OCI-LY1 (cell line): Measurements from ENCODE around the gene PDE1A.

Experiments used
- H2AFZ ChIP-seq: fragments of 200-600 bp; sonication (generic), shearing (Covaris generic); 2 replicates; pipeline ENCODE4 v1.6.0; 2014; ENCODE audit warnings: antibody characterized with exemption, mild to moderate bottlenecking, low read length
- H3F3A ChIP-seq: fragments of 200-600 bp; sonication (generic), shearing (Covaris generic); 2 replicates; pipeline ENCODE4 v1.6.0; 2014; ENCODE audit warnings: mild to moderate bottlenecking, antibody characterized with exemption, low read length, moderate library complexity; ENCODE audit not compliant: insufficient read depth
- H3K27ac ChIP-seq: fragments of 200-600 bp; sonication (generic); 2 replicates; pipeline ENCODE4 v1.5.1; 2014; ENCODE audit warnings: low read length, mixed run types, mild to moderate bottlenecking, low read depth; ENCODE audit not compliant: poor library complexity, severe bottlenecking
- H3K27me3 ChIP-seq: fragments of 200-600 bp; sonication (generic); 2 replicates; pipeline ENCODE4 v1.6.0; 2014; ENCODE audit warnings: antibody characterized with exemption, mild to moderate bottlenecking, low read length, moderate library complexity; ENCODE audit not compliant: insufficient read depth
- H3K36me3 ChIP-seq: fragments of 200-600 bp; sonication (generic); 2 replicates; pipeline ENCODE4 v1.6.1; 2014; ENCODE audit warnings: mild to moderate bottlenecking, antibody characterized with exemption, low read length, moderate library complexity, mixed read lengths; ENCODE audit not compliant: insufficient read depth
- H3K4me1 ChIP-seq: fragments of 200-600 bp; sonication (generic); 2 replicates; pipeline ENCODE4 v1.5.1; 2014; ENCODE audit warnings: mild to moderate bottlenecking, low read length, moderate library complexity; ENCODE audit not compliant: insufficient read depth, severe bottlenecking
- H3K4me2 ChIP-seq: fragments of 200-600 bp; sonication (generic), shearing (Covaris generic); 2 replicates; pipeline ENCODE4 v1.6.1; 2014; ENCODE audit warnings: low read length
- H3K4me3 ChIP-seq: fragments of 200-600 bp; sonication (generic); 2 replicates; pipeline ENCODE4 v1.5.1; 2014; ENCODE audit warnings: low read length, low read depth, mild to moderate bottlenecking, mixed read lengths; ENCODE audit not compliant: poor library complexity, severe bottlenecking
- H3K79me2 ChIP-seq: fragments of 200-600 bp; shearing (Covaris generic); 2 replicates; pipeline ENCODE4 v1.6.1; 2016; ENCODE audit warnings: mixed run types, low read length, mixed read lengths; ENCODE audit not compliant: insufficient read depth
- H3K9ac ChIP-seq: fragments of 200-600 bp; sonication (generic), shearing (Covaris generic); 2 replicates; pipeline ENCODE4 v1.6.1; 2014; ENCODE audit warnings: mild to moderate bottlenecking, low read length, mixed read lengths
- H3K9me2 ChIP-seq: fragments of 200-600 bp; sonication (generic), shearing (Covaris generic); 2 replicates; pipeline ENCODE4 v1.6.1; 2014; ENCODE audit warnings: low read depth, mild to moderate bottlenecking, low read length, mixed read lengths
- H3K9me3 ChIP-seq: fragments of 200-600 bp; shearing (Covaris generic); 2 replicates; pipeline ENCODE4 v1.6.1; 2014; ENCODE audit warnings: low read length, mixed read lengths
- H4K20me1 ChIP-seq: fragments of 200-600 bp; sonication (generic), shearing (Covaris generic); 2 replicates; pipeline ENCODE4 v1.6.0; 2016; ENCODE audit warnings: mild to moderate bottlenecking, low read length; ENCODE audit not compliant: insufficient read depth
- EZH2 ChIP-seq: fragments of 200-600 bp; sonication (generic), shearing (Covaris generic); IDR thresholded peaks from 2 replicates; pipeline ENCODE4 v1.8.0; 2017; ENCODE audit warnings: borderline replicate concordance, mixed run types, mild to moderate bottlenecking, antibody characterized with exemption, low read length, moderate library complexity, mixed read lengths
- TF ChIP-seq, protein P1 (sequence below): fragments of 200-600 bp; sonication (generic), shearing (Covaris generic); IDR thresholded peaks from 2 replicates; pipeline ENCODE4 v1.5.1; 2017; ENCODE audit warnings: mild to moderate bottlenecking, antibody characterized with exemption, low read length, moderate library complexity, mixed read lengths

The PDE1A gene

DNA sequence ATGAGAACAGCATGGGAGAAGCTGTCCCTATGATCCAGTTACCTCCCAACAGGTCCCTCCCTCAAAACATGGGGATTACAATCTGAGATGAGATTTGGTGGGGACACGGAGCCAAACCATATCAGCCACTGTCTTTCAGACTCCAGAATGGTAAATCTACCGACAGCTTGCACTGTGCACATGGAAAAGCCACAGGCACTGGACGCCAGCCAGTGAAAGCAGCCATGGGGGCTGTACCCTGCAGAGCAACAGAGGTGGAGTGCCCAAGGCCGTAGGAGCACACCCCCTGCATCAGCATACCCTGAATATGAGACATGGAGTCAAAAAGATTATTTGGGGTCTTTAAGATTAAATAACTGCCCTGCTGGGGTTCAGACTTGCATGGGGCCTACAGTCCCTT, 218.4 kb downstream of the PDE1A start:
- no peaks in the 10 kb centered on the region for H4K20me1 ChIP-seq
- H2AFZ ChIP-seq, result no peak overlapping the region
- no peaks in the 10 kb centered on the region for H3K4me1 ChIP-seq
- H3F3A ChIP-seq, result no peaks in the 10 kb centered on the region
- H3K9me3 ChIP-seq, result no peaks in the 10 kb centered on the region
- TF ChIP-seq, protein P1, sequence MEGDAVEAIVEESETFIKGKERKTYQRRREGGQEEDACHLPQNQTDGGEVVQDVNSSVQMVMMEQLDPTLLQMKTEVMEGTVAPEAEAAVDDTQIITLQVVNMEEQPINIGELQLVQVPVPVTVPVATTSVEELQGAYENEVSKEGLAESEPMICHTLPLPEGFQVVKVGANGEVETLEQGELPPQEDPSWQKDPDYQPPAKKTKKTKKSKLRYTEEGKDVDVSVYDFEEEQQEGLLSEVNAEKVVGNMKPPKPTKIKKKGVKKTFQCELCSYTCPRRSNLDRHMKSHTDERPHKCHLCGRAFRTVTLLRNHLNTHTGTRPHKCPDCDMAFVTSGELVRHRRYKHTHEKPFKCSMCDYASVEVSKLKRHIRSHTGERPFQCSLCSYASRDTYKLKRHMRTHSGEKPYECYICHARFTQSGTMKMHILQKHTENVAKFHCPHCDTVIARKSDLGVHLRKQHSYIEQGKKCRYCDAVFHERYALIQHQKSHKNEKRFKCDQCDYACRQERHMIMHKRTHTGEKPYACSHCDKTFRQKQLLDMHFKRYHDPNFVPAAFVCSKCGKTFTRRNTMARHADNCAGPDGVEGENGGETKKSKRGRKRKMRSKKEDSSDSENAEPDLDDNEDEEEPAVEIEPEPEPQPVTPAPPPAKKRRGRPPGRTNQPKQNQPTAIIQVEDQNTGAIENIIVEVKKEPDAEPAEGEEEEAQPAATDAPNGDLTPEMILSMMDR, result no peak
- no peak for TF ChIP-seq EZH2
- H3K9ac ChIP-seq, result no peak overlapping the region
- no peaks in the 10 kb centered on the region for H3K79me2 ChIP-seq
- no peak overlapping the region for H3K4me2 ChIP-seq
- H3K4me3 ChIP-seq, result no peak overlapping the region
- H3K9me2 ChIP-seq, result no peaks in the 10 kb centered on the region
- H3K36me3 ChIP-seq, result no peaks in the 10 kb centered on the region
- no peaks in the 10 kb centered on the region for H3K27me3 ChIP-seq
- no peak overlapping the region for H3K27ac ChIP-seq

DNA sequence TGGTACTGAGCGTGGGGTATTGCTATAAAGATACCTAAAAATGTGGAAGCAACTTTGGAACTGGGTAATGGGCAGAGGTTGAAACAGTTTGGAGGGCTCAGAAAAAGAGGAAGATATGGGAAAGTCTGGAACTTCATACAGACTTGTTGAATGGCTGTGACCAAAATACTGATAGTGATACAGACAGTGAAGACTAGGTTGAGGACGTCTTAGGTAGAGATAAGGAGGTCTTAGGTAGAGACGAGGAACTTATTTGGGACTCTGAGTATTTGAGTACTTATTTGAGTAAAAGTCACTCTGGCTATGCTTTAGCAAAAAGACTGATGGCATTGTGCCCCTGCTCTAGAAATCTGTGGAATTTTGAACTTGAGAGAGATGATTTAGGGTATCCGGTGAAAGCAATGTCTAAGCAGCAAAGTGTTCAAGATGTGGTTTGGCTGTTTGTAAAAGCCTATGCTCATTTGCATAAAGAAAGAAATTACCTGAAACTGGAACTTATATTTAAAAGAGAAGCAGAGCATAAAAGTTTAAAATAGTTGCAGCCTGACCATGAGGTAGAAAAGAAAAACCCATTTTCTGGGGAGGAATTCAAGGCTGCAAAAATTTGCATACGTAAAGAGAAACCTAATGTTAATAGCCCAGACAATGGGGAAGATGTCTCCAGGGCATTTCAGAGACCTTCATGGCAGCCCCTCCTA, 219.6 kb downstream of the PDE1A start:
- Histone ChIP-seq H3K9ac (no peak overlapping the region), H3K4me3 (no peak overlapping the region), H3K79me2 (no peaks in the 10 kb centered on the region), H3K9me3 (no peaks in the 10 kb centered on the region), H3K4me2 (no peak overlapping the region), H3K27ac (no peak overlapping the region), H4K20me1 (no peaks in the 10 kb centered on the region), H3K27me3 (no peaks in the 10 kb centered on the region), H3K36me3 (no peaks in the 10 kb centered on the region), H3K4me1 (no peaks in the 10 kb centered on the region), H2AFZ (no peak overlapping the region), H3F3A (no peaks in the 10 kb centered on the region), H3K9me2 (no peaks in the 10 kb centered on the region)
- TF ChIP-seq, protein P1, result no peak
- no peak for TF ChIP-seq EZH2

DNA sequence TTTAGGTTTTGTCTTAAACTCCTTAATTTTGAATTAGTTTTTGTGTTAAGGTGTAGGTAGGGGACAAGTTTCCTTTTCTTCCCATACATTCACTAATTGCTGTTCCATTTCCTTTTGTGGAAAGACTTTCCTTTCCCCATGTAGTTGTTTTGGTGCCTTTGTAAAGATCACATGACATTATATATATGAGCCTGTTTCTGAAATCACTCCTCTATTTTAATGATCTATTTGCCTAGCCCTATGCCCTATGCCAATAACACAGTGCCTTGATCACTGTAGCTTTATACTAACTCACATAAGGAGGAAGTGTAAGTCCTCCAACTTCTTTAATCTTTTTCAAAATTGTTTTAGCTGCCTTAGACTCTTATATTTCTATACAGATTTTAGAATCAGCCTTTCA, 229.3 kb downstream of the PDE1A start:
- Histone ChIP-seq H3K36me3 (no peaks in the 10 kb centered on the region), H3K4me1 (no peaks in the 10 kb centered on the region), H3K27me3 (no peaks in the 10 kb centered on the region), H3K9ac (no peak overlapping the region), H3K79me2 (no peaks in the 10 kb centered on the region), H3K4me2 (no peak overlapping the region), H4K20me1 (no peaks in the 10 kb centered on the region), H3K4me3 (no peak overlapping the region), H3K9me2 (no peaks in the 10 kb centered on the region), H3K27ac (no peak overlapping the region), H3F3A (no peaks in the 10 kb centered on the region), H3K9me3 (no peaks in the 10 kb centered on the region), H2AFZ (no peak overlapping the region)
- no peak for TF ChIP-seq EZH2
- TF ChIP-seq, protein P1, result no peak
